ENCODE results near the gene IRS1. TPM values are rescaled to one million over a fixed set of nuclear protein-coding genes. Genes with fewer than 3 reads are reported as not detected.

Gene IRS1
- total RNA-seq, 2 experiments from 2014 or later: 2.6 to 3.3 TPM

- POLR2A ChIA-PET: no interaction called here
- CTCF ChIA-PET: interaction anchor here (0.6 to 2.2 kb wide), 3 partner anchors 108 to 967 kb away, joined by 3 to 7 read pairs (median 3); no protein-coding TSS in a partner anchor
- Mint-ChIP-seq H3K27me3 (peaks cover 18% of the 10 kb centered on the region), H3K27ac (no peak overlapping the region), H3K4me3 (no peak overlapping the region), H3K4me1 (no peaks in the 10 kb centered on the region), H3K9me3 (ENCODE audit: low read depth) (no peaks in the 10 kb centered on the region), H3K36me3 (ENCODE audit: low read depth) (no peaks in the 10 kb centered on the region)
- ATAC-seq: no peak
- intact Hi-C loops (cut with DNase I, micrococcal nuclease): no loop called here
- DNase-seq: no peak
These were observed 104.9 kb downstream of the IRS1 start for GRCh38 chr2:226694586-226695284.

GRCh38 chr2:226694149-226694548 lies 105.5 kb downstream of the IRS1 start:
- Mint-ChIP-seq H3K4me3 (no peak overlapping the region), H3K36me3 (ENCODE audit: low read depth) (no peaks in the 10 kb centered on the region), H3K4me1 (no peaks in the 10 kb centered on the region), H3K9me3 (ENCODE audit: low read depth) (no peaks in the 10 kb centered on the region), H3K27me3 (peaks cover 18% of the 10 kb centered on the region), H3K27ac (no peak overlapping the region)
- DNase-seq: no peak
- CTCF ChIA-PET: interaction anchor here (0.6 to 2.2 kb wide), 3 partner anchors 108 to 966 kb away, joined by 3 to 7 read pairs (median 3); no protein-coding TSS in a partner anchor
- no peak for ATAC-seq
- POLR2A ChIA-PET: no interaction called here
- intact Hi-C loops (cut with DNase I, micrococcal nuclease): no loop called here

- peaks cover 18% of the 10 kb centered on the region for H3K27me3 Mint-ChIP-seq
- intact Hi-C loops (cut with DNase I, micrococcal nuclease): no loop called here
These were observed 106.1 kb downstream of the IRS1 start for GRCh38 chr2:226693521-226693920.

GRCh38 chr2:226692521-226693126 lies 107.0 kb downstream of the IRS1 start:
- ATAC-seq: no peak

More at GRCh38 chr2:226693521-226693920, 106.1 kb downstream of the IRS1 start:
- no peaks in the 10 kb centered on the region for H3K4me1 Mint-ChIP-seq
- no peaks in the 10 kb centered on the region for H3K36me3 Mint-ChIP-seq (ENCODE audit: low read depth)
- H3K27ac Mint-ChIP-seq: no peak overlapping the region
- DNase-seq: no peak
- ChIA-PET POLR2A (no interaction called here), CTCF (interaction anchor here (0.7 to 2.2 kb wide), 2 partner anchors 109 to 437 kb away, joined by 3 to 7 read pairs; no protein-coding TSS in a partner anchor)
- ATAC-seq: no peak
- no peak overlapping the region for H3K4me3 Mint-ChIP-seq
- H3K9me3 Mint-ChIP-seq (ENCODE audit: low read depth): no peaks in the 10 kb centered on the region

GRCh38 chr2:226691255-226691654 lies 108.4 kb downstream of the IRS1 start:
- H3K36me3 Mint-ChIP-seq (ENCODE audit: low read depth): no peaks in the 10 kb centered on the region
- ATAC-seq (no peak), DNase-seq (no peak)
- no peaks in the 10 kb centered on the region for H3K4me1 Mint-ChIP-seq
- intact Hi-C loops (cut with DNase I, micrococcal nuclease): no loop called here
- POLR2A ChIA-PET: no interaction called here
- H3K27me3 Mint-ChIP-seq: peaks cover 22% of the 10 kb centered on the region
- CTCF ChIA-PET: no interaction called here
- no peaks in the 10 kb centered on the region for H3K9me3 Mint-ChIP-seq (ENCODE audit: low read depth)
- no peak overlapping the region for H3K27ac Mint-ChIP-seq
- no peak overlapping the region for H3K4me3 Mint-ChIP-seq

More at GRCh38 chr2:226692521-226693126, 107.0 kb downstream of the IRS1 start:
- Mint-ChIP-seq H3K4me1 (no peaks in the 10 kb centered on the region), H3K9me3 (ENCODE audit: low read depth) (no peaks in the 10 kb centered on the region), H3K36me3 (ENCODE audit: low read depth) (no peaks in the 10 kb centered on the region), H3K4me3 (no peak overlapping the region), H3K27me3 (peaks cover 22% of the 10 kb centered on the region), H3K27ac (no peak overlapping the region)
- intact Hi-C loops (cut with DNase I, micrococcal nuclease): no loop called here
- DNase-seq: no peak
- ChIA-PET POLR2A (no interaction called here), CTCF (no interaction called here)

GRCh38 chr2:226690461-226691024 lies 109.1 kb downstream of the IRS1 start:
- DNase-seq: no peak
- H3K36me3 Mint-ChIP-seq (ENCODE audit: low read depth): no peaks in the 10 kb centered on the region
- CTCF ChIA-PET: interaction anchor here (0.6 kb wide), 1 partner anchor 91 kb away, joined by 3 read pairs; no protein-coding TSS in a partner anchor
- POLR2A ChIA-PET: no interaction called here
- H3K4me1 Mint-ChIP-seq: no peaks in the 10 kb centered on the region
- peaks cover 22% of the 10 kb centered on the region for H3K27me3 Mint-ChIP-seq
- H3K9me3 Mint-ChIP-seq (ENCODE audit: low read depth): no peaks in the 10 kb centered on the region
- no peak for ATAC-seq
- H3K27ac Mint-ChIP-seq: no peak overlapping the region
- intact Hi-C loops (cut with DNase I, micrococcal nuclease): no loop called here
- no peak overlapping the region for H3K4me3 Mint-ChIP-seq

- H3K4me3 Mint-ChIP-seq: no peak overlapping the region
- DNase-seq (no peak), ATAC-seq (no peak)
- peaks cover 13% of the 10 kb centered on the region for H3K27me3 Mint-ChIP-seq
- POLR2A ChIA-PET: no interaction called here
- H3K4me1 Mint-ChIP-seq: no peaks in the 10 kb centered on the region
- H3K9me3 Mint-ChIP-seq (ENCODE audit: low read depth): no peaks in the 10 kb centered on the region
- CTCF ChIA-PET: interaction anchor here (1.4 kb wide), 1 partner anchor 115 kb away, joined by 3 read pairs; no protein-coding TSS in a partner anchor
- intact Hi-C loops (cut with DNase I, micrococcal nuclease): no loop called here
- no peaks in the 10 kb centered on the region for H3K36me3 Mint-ChIP-seq (ENCODE audit: low read depth)
- no peak overlapping the region for H3K27ac Mint-ChIP-seq
These were observed 111.9 kb downstream of the IRS1 start for GRCh38 chr2:226687641-226688253.

GRCh38 chr2:226684563-226684959 lies 115.1 kb downstream of the IRS1 start:
- no peak overlapping the region for H3K4me3 Mint-ChIP-seq

GRCh38 chr2:226683944-226684562 lies 115.6 kb downstream of the IRS1 start:
- no peak for DNase-seq
- ChIA-PET POLR2A (no interaction called here), CTCF (no interaction called here)
- ATAC-seq: no peak
- Mint-ChIP-seq H3K27me3 (peaks cover 4% of the 10 kb centered on the region), H3K4me3 (no peak overlapping the region), H3K4me1 (no peaks in the 10 kb centered on the region), H3K27ac (no peak overlapping the region), H3K36me3 (ENCODE audit: low read depth) (no peaks in the 10 kb centered on the region), H3K9me3 (ENCODE audit: low read depth) (no peaks in the 10 kb centered on the region)
- intact Hi-C loops (cut with DNase I, micrococcal nuclease): no loop called here

More at GRCh38 chr2:226684563-226684959, 115.1 kb downstream of the IRS1 start:
- Mint-ChIP-seq H3K9me3 (ENCODE audit: low read depth) (no peaks in the 10 kb centered on the region), H3K27me3 (peaks cover 4% of the 10 kb centered on the region), H3K27ac (no peak overlapping the region), H3K4me1 (no peaks in the 10 kb centered on the region), H3K36me3 (ENCODE audit: low read depth) (no peaks in the 10 kb centered on the region)
- DNase-seq (no peak), ATAC-seq (no peak)
- ChIA-PET CTCF (no interaction called here), POLR2A (no interaction called here)
- intact Hi-C loops (cut with DNase I, micrococcal nuclease): no loop called here

GRCh38 chr2:226683196-226683595 lies 116.4 kb downstream of the IRS1 start:
- no peak for ATAC-seq
- no peaks in the 10 kb centered on the region for H3K9me3 Mint-ChIP-seq (ENCODE audit: low read depth)
- no peak overlapping the region for H3K4me3 Mint-ChIP-seq
- intact Hi-C loops (cut with DNase I, micrococcal nuclease): no loop called here
- no peak for DNase-seq
- no peaks in the 10 kb centered on the region for H3K36me3 Mint-ChIP-seq (ENCODE audit: low read depth)
- H3K4me1 Mint-ChIP-seq: no peaks in the 10 kb centered on the region
- peaks cover under 1% of the 10 kb centered on the region for H3K27me3 Mint-ChIP-seq
- POLR2A ChIA-PET: no interaction called here
- H3K27ac Mint-ChIP-seq: no peak overlapping the region
- CTCF ChIA-PET: interaction anchor here (0.6 kb wide), 1 partner anchor 612 kb away, joined by 3 read pairs; no protein-coding TSS in a partner anchor
